Measurements from ENCODE around the gene LRR1. TPM values are rescaled to one million over a fixed set of nuclear protein-coding genes. Genes with fewer than 3 reads are reported as not detected.

Gene LRR1, protein sequence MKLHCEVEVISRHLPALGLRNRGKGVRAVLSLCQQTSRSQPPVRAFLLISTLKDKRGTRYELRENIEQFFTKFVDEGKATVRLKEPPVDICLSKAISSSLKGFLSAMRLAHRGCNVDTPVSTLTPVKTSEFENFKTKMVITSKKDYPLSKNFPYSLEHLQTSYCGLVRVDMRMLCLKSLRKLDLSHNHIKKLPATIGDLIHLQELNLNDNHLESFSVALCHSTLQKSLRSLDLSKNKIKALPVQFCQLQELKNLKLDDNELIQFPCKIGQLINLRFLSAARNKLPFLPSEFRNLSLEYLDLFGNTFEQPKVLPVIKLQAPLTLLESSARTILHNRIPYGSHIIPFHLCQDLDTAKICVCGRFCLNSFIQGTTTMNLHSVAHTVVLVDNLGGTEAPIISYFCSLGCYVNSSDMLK
- total RNA-seq: 4.7 TPM
- long read RNA-seq, partial matches to known transcripts: 0 of 3 reads
- long read RNA-seq, other reads (novel, unspliced or antisense): 0 of 3 reads

DNA sequence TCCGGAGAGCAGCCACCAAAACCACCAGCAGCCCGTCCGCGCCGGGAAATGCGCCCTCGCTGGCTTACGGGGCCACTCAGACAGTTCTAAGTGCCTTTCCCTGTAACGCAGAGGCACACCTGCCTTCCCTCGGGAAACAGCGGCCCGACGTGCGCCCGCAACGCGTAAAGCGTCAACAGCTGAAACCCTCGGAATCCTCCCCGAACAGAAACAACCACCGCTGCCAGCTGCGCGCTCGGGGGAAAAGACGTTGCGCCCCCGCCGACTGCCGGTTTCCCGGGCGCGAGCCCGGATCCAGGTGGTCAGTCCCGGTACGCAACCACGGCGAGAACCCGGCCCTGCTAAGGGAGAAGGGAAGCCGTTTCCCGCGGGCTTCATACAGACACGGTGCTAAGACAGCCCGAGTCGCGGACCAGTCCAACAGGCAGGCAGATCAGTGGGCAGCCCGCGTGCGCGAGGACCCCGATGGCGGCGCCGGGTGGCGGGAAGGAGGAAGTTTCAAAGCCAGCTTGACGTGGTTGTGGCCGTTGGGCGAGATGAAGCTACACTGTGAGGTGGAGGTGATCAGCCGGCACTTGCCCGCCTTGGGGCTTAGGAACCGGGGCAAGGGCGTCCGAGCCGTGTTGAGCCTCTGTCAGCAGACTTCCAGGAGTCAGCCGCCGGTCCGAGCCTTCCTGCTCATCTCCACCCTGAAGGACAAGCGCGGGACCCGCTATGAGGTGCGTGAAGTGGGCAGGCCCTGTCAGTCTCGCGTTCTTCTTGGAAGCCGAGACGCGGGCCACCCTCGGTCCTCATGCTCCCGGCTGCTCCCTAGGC is at the start of gene LRR1:
TSS of gene LRR1 (plus strand) at position 456 of the 816 bp plus-strand sequence. CDS start at position 537, 81 bp downstream.
- peak; percentile 95 for DNase-seq (ENCODE audit: low spot score)
- intact Hi-C loops (cut with DNase I): no loop called here

DNA sequence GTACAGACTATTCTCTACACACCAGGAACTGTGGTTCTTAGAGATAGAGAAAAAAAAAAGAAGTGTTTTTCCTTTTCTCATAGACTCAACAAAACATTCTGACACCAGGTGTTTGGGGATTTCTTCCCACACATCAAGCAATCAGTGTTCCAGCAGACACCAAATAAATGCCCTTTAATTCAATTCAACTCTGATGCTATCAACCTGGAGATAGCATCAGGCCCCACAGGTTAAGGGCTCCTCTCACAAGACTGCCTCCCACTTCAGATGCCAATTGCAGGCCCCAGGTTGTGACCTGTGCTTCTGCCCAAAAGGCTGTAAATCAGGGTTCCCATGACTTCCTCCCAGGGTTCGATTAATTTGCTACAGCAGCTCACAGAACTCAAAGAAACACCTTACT is 49.3 kb upstream of the LRR1 start:
- no peak for DNase-seq (ENCODE audit: low spot score)
- intact Hi-C loops (cut with DNase I): no loop called here

DNA sequence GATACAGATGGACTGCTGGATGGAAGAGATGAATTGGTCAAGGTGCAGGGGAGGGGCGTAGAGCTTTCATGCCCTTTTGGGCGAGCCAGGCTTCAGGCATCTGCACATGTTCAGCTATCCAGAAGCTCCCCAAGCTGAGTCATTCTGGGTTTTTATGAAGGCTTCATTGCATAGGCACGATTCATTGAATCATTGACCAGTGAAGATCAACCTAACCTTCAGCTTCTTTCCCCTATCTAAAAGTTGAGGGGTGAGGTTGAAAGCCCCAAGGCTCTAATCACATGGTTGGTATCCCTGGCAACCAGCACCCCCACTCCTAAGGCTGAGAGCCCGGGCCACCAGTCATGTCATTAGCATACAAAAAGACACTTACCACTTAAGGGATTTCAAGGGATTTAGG is 48.9 kb upstream of the LRR1 start:
- intact Hi-C loops (cut with DNase I): no loop called here
- DNase-seq (ENCODE audit: low spot score): no peak

DNA sequence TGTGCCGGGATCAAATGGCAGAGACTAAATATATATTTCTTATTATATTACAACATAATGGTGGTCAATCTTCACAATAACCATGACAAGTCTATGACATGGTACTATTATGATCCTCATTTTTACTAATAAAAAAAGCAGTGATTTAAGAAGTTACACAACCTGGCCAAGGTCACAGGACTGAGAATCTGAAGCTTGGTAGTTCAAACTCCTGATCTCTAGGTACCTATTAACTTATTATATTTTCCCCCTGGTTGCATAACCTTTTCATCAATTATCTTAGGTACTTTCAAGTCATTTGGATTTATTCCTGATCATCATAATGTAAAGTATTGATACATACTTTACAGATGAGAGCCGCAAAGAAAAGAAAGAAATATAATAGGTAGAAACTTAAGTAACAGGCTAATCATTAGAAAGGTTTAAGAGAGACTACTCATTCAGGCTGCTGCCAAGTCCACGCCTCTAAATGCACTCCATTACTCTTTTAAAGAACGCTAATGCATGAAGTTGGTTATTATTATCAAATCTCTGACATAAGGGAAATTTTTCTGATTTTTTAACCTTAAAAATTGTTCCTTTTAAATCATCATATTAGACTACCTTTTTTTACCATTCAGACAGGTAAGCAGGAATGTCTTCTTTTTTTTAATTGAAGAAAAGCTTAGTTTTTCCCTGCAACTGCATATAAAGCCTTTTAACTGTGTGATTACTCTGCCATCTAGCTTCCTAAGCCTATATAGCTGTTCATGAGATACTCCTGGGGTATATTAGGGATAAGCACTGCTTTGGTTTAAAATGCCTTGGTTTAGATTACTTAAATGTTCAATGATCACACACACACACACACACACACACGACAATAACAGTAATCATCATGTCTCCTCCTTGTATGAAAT is 48.2 kb upstream of the LRR1 start:
- DNase-seq (ENCODE audit: low spot score): no peak

DNA sequence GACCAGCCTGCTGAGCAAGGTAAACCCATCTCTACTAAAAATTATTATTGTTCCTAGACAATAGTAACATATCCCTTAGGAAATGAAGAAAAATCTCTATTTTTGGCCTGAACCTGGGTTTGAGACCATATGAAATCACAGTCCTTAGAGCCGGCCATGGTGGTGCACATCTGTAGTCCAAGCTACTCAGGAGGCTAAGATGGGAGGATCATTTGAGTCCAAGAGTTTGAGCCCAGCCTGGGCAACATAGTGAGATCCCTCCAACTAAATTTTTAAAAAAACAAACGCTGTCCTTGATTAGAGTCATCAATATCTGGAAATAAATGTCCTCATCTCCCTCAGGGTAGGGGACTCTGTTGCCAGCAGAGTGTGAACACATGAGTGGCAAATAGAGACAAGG is 47.2 kb upstream of the LRR1 start:
- DNase-seq (ENCODE audit: low spot score): no peak
- intact Hi-C loops (cut with DNase I): no loop called here

More for the DNA sequence above, 48.2 kb upstream of the LRR1 start:
- intact Hi-C loops (cut with DNase I): no loop called here

DNA sequence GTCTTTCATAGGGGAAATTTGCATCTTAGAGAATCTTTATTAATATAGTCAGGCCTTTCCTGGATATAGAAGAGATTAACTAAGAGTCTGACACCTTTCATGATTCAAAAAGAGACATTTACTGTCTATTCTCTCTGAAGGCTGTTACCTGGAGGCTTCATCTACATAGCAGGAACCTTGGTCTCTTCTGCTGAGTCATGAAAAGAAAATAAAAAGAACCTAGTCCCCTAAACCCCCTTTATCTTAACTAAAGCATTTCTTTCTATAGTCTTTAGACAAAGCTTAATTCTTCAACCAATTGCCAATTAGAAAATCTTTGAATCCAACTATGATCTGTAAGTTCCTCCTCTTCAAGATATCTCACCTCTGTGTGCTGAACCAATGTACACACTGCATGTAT is 45.6 kb upstream of the LRR1 start:
- no peak for DNase-seq (ENCODE audit: low spot score)
- intact Hi-C loops (cut with DNase I): no loop called here

DNA sequence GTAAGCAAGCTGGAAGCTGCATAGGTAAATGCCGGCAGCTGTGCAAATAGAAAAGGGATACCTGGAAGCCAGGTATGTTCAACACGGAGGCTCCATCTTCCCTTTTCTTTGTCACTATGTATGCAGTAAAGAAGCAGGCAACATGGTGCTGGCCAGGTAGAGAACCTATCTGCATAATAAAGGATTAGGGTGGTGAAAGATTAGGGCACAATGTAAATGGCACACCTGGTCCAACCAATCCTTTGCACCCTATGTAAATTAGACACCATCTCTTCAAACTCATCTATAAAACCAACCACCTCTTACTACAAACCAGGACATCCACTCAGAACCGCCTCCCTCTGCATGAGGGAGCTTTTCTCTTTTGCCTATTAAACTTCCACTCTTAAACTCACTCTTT is 44.8 kb upstream of the LRR1 start:
- no peak for DNase-seq (ENCODE audit: low spot score)
- intact Hi-C loops (cut with DNase I): no loop called here

DNA sequence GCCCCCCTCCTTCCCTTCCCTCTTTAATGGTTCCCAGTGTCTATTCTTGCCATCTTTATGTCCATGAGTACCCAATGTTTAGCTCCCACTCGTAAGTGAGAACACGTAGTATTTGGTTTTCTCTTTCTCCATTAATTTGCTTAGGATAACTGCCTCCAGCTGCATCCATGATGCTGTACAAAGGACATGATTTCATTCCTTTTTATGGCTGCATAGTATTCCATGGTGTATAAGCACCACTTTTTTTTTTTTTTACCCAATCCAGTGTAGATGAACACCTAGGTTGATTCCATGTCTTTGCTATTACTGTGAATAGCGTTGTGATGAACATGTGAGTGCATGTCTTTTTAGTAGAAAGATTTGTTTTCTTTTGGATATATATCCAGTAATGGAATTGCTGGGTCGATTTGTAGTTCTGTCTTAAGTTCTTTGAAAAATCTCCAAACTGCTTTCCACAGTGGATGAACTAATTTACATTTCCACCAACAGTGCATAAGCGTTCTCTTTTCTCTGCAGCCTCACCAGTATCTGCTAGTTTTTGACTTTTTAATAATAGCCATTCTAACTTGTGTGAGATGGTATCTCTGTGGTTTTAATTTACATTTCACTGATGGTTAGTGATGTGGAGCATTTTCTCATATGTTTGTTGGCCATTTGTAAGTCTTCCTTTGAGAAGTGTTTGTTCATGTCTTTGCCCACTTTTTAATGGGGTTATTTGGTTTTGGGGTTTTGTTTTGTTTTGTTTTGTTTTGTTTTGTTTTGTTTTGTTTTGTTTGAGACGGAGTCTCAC is 38.6 kb upstream of the LRR1 start:
- DNase-seq (ENCODE audit: low spot score): no peak
- intact Hi-C loops (cut with DNase I): no loop called here

DNA sequence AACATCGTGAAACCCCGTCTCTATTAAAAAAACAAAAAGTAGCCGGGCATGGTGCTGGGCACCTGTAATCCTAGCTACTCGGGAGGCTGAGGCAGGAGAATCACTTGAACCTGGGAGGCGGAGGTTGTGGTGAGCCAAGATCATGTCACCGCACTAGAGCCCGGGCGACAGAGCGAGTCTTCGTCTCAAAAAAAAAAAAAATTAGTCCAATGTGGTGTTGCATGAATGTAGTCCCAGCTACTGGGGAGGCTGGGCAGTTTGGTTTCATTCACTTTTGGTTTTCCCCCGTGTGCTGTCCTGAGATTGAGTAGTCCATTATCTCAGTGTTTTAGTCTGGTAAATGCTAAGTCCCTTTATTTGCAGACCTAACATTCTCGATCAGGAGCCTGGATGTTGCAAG is 32.0 kb upstream of the LRR1 start:
- DNase-seq (ENCODE audit: low spot score): no peak
- intact Hi-C loops (cut with DNase I): no loop called here

DNA sequence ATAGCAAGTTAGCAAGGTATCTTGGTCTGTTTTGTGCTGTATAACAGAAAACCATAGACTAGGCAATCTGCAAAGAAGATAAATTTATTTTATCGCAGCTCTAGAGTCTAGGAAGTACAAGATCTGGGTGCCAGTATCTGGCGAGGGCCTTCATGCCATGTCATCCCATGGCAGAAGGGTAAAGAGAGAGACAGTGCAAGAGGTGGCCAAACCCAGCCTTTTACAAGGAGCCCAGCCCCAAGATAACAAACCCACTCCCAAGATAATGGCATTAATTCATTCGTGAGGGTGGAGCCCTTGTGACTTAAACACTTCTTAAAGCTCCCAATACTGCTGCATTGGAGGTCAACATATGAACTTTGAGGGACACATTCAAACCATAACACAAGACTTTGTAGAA is 29.5 kb upstream of the LRR1 start:
- intact Hi-C loops (cut with DNase I): no loop called here
- DNase-seq (ENCODE audit: low spot score): no peak

DNA sequence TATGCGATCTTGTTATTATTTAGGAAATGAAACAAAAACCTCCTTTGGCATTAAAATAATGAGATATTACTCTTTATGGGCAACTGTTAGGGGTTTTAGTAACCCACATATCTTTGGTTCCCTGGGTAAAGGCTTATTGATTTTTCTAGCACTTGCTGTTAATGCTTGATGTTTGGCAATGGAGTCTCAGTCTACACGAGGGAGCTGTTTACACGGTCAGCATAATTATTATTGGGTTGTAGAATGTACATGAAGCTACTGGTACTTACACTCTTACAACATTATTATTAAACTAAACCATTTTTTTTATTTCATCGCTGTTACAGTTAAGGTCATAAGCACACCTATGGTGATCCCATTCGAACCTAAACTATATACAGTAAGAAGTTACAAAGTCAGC is 24.7 kb upstream of the LRR1 start:
- DNase-seq (ENCODE audit: low spot score): no peak
- intact Hi-C loops (cut with DNase I): no loop called here

DNA sequence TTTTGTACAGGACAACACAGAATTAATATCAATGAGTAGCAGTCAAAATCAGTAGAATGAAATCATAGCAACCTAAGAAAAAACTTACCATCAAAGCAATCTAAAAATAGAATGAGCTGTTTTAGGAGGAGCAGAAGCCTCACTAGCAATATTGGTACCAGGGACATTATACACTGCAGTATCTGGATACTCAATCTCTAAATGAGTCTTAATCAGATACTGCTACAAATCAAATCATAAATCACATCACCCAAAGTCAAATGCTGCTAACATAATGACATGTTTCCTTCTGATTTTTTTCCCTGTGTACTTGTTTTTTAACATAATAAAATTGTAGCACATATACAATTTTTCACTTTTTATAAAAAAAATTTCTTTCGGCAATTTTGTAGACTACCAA is 20.6 kb upstream of the LRR1 start:
- no peak for DNase-seq (ENCODE audit: low spot score)
- intact Hi-C loops (cut with DNase I): no loop called here

DNA sequence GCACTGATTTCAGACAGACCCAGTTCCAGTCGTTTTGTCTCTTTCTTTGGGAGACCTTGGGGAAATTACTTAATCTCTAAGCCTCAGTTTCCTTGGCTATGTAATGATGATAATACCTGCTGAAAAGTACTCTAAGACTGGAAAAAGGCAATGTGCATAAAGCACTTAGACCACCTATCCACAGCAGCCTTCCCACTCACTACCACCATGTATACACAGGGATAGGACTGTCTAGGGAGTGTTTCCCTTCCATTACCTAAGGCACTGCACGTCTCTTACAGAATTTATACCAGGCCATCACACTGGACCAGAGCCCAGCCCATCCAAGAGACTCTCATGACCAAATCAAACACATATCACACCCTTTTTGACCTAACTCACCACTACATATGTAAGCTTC is 18.9 kb upstream of the LRR1 start:
- intact Hi-C loops (cut with DNase I): no loop called here
- DNase-seq (ENCODE audit: low spot score): no peak

DNA sequence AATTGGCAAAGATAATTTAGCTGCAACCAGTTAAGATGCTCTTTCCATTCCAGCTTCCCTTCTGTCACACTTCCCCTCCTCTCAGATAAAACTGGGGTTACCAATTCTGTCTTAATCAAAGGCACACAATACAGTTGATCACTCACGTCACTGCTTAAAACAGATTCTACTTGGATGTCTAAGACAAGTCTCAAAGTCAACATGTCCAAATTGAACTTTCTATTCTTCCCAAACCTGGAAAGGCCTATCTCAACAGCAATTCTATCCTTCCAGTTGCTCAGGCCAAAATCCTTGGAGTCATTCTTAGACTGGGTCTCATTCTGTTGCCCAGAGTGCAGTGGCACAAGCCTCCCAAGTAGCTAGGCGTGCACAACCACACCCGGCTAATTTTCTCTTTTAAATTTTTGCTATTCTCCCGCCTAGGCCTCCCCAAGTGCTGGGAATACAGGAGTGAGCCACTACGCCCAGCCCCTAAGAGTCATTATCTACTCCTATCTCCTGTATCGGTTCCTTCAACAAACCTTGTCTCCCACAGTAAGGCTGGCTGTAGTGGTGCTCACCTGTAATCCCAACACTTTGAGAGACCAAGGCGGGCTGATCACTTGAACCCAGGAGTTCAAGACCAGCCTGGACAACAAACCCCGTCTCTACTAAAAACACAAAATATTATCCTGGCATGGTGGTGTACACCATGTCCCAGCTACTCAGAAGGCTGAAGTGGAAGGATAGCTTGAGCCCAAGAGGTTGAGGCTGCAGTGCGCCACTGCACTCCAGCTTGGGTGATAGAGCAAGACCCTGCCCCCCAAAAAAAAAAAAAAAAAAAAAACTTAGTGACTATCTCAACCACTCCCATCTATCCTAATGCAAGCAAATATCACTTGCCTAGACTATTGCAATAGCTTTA is 17.3 kb upstream of the LRR1 start:
- intact Hi-C loops (cut with DNase I): no loop called here

DNA sequence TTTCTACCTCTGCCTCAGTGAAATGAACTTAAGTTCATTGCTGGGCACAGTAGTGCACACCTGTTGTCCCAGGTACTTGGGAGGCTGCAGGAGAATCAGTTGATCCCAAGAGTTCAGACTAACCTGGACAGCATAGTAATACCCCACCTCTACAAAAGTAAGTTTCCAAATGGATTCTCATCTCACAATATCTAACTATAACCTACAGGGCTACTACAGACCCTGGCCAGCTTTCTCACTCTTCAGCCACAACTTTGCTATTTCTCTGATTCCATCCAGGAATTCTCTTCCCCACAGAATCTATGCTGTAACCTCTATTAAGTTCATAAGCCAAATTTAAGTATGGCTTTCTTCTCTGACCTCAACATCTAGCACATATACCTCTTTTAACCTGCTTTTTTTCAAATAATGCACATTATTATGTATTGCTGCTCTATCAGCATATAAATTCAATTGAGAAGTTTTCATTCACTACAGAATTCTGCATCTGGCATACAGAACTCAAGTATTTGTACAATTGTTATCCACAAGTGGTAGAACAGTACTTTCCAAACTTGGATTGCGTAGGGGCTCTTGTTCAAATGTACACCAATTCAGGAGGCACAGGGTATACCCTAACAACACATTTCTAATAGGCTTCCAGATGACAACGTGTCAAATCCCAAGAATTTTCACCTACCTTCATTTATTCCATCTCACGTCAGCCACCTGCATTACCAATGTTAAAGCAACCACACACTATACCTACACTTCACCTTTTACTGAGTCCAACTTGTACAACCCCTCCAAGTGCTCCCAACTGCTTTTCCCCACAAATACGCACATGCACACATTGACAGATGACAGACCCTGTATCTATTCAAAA is 16.4 kb upstream of the LRR1 start:
- intact Hi-C loops (cut with DNase I): no loop called here
- DNase-seq (ENCODE audit: low spot score): no peak

More for the DNA sequence above, 17.3 kb upstream of the LRR1 start:
- no peak for DNase-seq (ENCODE audit: low spot score)

DNA sequence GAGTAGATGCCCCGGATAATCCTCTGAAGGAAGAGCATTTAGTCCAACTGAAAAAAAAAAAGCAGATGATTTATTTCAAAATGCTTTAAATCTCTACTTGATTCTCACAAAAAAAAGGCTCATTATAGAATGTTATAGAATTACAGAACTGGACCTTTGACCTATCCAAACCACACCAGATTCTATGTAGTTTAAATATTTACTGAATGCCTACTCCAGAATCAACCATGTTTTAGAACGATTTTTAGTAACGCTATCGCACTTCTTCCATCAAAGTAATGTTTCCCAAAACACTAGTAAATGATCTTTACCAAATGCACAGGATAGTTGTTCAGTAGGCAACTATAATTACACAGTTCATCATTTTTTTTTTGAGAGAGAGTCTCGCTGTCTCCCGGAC is 15.1 kb upstream of the LRR1 start:
- intact Hi-C loops (cut with DNase I): no loop called here
- DNase-seq (ENCODE audit: low spot score): no peak

DNA sequence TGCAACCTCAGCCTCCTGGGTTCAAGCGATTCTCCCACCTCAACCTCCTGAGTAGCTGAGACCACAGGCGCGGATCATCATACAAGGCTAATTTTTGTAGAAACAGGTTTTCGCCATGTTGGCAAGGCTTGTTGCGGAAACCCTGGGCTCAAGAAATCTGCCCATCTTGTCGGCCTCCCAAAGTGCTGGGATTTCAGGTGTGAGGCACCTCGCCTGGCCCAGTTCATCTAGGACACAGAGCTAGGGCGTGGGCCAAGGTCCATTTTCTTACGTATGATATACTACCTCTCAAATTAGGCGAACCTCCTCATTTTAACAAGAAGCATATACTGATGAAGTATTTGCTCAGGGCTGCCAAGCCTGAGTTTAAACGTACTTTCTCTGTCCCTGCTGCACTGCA is 14.7 kb upstream of the LRR1 start:
- no peak for DNase-seq (ENCODE audit: low spot score)

More for the DNA sequence above, 14.7 kb upstream of the LRR1 start:
- intact Hi-C loops (cut with DNase I): no loop called here
